ENCODE results near the gene CLCN5.

CLCN5 gene

DNA sequence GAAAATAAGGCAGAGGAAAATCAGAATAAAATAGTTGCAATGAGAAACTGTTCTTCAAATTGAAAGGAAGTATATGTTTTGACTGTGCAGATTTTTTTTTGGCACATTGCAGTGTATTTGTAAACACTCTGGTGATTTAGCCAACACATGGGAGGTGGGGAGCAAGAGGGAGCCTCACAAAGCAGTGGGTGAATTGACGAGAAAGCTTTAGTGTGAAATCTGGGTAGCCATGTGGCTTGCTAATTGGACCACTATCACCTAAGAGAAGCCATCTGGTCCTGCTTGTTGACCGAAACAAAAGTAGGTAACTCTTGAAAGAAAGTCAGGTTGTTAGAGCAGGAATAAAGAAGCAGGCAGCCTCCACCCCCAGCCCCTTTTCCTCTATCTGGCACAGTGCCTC is 10.4 kb downstream of the CLCN5 start:
- no peak for DNase-seq (ENCODE audit: low read depth in 4 of 4, low spot score in 1 of 4)

- DNase-seq (ENCODE audit: low read depth in 4 of 4, low spot score in 1 of 4), result no peak
Observed at GRCh38 chrX:49934148-49934547, 11.8 kb downstream of the CLCN5 start.

DNA sequence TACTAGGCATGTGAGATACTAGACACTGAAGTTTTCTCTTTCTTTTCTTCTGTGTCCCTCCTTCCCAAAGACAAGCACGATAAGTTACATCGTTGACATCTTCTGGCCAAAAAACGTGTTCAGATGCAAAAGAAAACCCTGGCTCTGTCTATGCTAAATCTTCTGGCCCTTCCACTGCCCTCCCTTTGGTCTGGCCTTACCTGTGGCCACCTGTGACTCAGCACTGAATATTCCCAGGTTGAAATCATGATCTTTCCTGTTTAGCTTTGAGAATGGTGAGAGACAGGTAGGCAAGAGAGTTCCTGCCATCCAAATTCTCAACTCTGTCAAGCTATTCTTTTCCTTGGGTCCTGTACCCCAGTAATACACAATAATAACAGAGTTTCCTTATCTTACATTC is 12.3 kb downstream of the CLCN5 start:
- no peak for DNase-seq (ENCODE audit: low read depth in 4 of 4, low spot score in 1 of 4)

DNA sequence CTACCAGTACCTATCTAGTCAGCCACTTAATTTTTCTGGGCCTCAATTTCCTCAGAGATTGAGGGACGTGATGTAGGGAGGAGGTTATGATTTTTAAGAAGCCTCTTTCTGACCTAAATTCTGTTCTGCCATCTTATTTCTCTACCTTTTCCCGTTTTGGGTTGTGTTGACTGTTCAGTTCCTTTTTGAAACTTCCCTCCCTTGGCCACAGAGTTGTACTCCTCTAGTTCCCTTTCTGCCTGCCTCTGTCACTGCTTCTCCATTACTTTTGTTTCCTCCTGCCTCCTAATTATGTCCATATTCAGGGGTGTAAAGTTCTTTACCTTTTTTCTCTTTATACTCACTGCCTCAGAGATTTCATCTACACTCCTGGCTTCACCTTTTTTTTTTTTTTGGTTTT is 25.4 kb downstream of the CLCN5 start:
- DNase-seq (ENCODE audit: low read depth in 4 of 4, low spot score in 1 of 4), result no peak

- DNase-seq (ENCODE audit: low read depth in 4 of 4, low spot score in 1 of 4), result no peak
Observed at GRCh38 chrX:49949961-49950360, 27.6 kb downstream of the CLCN5 start.

- no peak for DNase-seq (ENCODE audit: low read depth in 4 of 4, low spot score in 1 of 4)
Observed at GRCh38 chrX:49951524-49952193, 29.3 kb downstream of the CLCN5 start.

GRCh38 chrX:49956313-49956712 is 33.9 kb downstream of the CLCN5 start:
- no peak for DNase-seq (ENCODE audit: low read depth in 4 of 4, low spot score in 1 of 4)

GRCh38 chrX:49958727-49959485 is 36.5 kb downstream of the CLCN5 start:
- DNase-seq (ENCODE audit: low read depth in 4 of 4, low spot score in 1 of 4), result no peak

GRCh38 chrX:49959602-49960001 is 37.2 kb downstream of the CLCN5 start:
- no peak for DNase-seq (ENCODE audit: low read depth in 4 of 4, low spot score in 1 of 4)

DNA sequence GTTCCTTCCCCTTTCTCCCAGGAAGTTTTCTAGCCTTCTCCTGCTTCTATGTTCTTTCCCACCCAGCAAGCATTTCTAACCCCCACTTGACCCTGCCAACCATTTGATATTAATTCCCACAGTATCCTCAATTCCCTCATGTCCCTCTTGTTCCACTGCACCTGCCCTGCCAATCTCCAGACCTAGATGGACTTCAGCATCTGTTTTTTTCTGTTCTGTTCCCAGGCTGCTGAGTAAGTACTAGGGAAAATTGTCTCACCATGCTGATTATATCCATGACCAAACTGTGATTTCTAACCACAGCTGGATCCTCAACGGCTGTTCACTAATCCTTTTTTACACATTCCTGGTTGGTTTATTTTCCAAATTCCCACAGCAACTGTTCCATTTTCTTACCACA is 37.7 kb downstream of the CLCN5 start:
- no peak for DNase-seq (ENCODE audit: low read depth in 4 of 4, low spot score in 1 of 4)

DNA sequence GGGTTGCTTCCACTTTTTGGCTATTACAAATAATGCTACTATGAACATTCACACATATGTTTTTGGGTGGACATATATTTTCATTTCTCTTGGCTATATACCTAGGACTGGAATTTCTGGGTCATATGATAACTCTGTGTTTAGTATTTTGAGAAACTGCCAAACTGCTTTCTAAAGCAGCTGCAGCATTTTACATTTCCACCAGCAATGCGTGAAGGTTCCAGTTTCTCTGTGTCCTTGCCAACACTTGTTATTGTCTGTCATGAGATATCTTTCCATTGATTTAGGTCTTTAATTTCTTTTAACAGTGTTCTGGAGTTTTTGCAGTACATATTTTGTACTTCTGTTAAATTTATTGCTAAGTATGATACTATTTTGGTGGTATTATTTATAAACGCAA is 48.3 kb downstream of the CLCN5 start:
- DNase-seq (ENCODE audit: low read depth in 4 of 4, low spot score in 1 of 4), result no peak

- DNase-seq (ENCODE audit: low read depth in 4 of 4, low spot score in 1 of 4), result no peak
Observed at GRCh38 chrX:49972328-49972860, 50.0 kb downstream of the CLCN5 start.

GRCh38 chrX:49976682-49977197 is 54.3 kb downstream of the CLCN5 start:
- DNase-seq (ENCODE audit: low read depth in 4 of 4, low spot score in 1 of 4), result no peak

- no peak for DNase-seq (ENCODE audit: low read depth in 4 of 4, low spot score in 1 of 4)
Observed at GRCh38 chrX:49977319-49978090, 55.1 kb downstream of the CLCN5 start.

- no peak for DNase-seq (ENCODE audit: low read depth in 4 of 4, low spot score in 1 of 4)
Observed at GRCh38 chrX:49978176-49978575, 55.8 kb downstream of the CLCN5 start.

DNA sequence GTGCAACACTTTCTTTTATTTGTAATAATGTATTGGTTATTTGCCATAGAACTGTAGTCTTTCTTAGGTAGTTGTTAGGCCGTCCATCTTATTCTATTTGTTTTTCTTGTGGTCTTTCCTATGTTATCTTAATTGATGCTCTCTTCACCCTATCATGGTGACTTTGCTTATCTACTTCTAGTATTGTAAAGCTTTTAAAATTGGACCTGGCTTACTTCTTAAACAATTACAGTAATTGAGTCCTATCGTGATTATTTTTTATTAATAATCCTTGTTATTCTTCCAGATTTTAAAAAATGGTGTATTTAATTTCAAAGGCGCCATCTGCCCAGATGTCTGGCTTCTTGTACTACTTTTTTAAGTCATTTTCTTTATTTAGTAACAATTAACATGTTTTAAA is 63.7 kb downstream of the CLCN5 start:
- DNase-seq (ENCODE audit: low read depth in 4 of 4, low spot score in 1 of 4), result no peak

GRCh38 chrX:49987651-49988050 is 65.3 kb downstream of the CLCN5 start:
- no peak for DNase-seq (ENCODE audit: low read depth in 4 of 4, low spot score in 1 of 4)

DNA sequence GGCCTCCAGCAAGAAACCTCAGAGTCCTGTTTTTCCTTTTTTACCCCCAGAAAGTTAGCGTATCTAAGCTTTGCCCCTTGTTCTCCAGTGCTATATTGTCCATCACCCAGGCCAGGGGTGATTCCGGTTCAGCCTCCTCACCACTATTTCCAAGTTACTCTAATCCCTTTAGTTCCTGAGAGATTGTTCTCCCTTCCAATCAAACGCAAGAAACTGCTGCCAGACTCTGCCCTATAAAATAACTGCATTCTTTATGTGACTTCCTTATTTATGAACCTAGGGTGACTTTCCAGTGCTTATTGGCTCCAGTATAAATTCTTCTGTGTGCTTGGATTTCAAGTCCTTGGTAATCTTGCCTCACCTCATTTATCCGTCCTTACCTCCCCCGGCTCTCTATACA is 65.7 kb downstream of the CLCN5 start:
- DNase-seq (ENCODE audit: low read depth in 4 of 4, low spot score in 1 of 4), result no peak

- no peak for DNase-seq (ENCODE audit: low read depth in 4 of 4, low spot score in 1 of 4)
Observed at GRCh38 chrX:49991758-49992157, 69.4 kb downstream of the CLCN5 start.

GRCh38 chrX:49992853-49993252 is 70.5 kb downstream of the CLCN5 start:
- no peak for DNase-seq (ENCODE audit: low read depth in 4 of 4, low spot score in 1 of 4)

DNA sequence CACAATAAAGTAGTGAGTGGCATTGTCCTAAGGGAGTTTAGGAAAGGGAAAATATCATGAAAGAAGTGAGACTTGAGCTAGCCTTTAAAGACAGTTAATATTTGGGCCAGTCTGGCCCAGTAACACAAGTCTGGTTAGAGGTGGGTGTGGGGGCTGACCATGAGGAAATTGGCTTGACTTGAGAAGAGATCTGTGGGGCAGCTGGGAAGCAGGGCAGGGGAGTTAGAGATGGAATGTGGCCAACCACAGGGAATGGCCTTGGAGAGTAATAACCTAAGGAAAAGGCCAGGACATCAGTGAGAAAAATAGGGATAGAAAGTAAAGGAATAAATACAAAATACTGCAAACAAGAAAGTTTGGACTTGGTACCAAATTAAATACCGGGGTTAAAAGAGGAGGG is 71.3 kb downstream of the CLCN5 start:
- DNase-seq (ENCODE audit: low read depth in 4 of 4, low spot score in 1 of 4), result no peak
